GM10266 (cell line): ENCODE measurements around the gene NUP62.

Source experiments
- DNase-seq: peaks from one replicate; pipeline ENCODE4 v3.0.0; 2012; ENCODE audit errors: extremely low spot score
- CTCF ChIP-seq: IDR thresholded peaks from 2 replicates; pipeline ENCODE4 v1.5.1; 2012; ENCODE audit warnings: mild to moderate bottlenecking, low read depth; ENCODE audit not compliant: control insufficient read depth, insufficient read depth; ENCODE audit errors: missing control alignments

The NUP62 gene

GRCh38 chr19:49873129-49873521, 56.2 kb downstream of the NUP62 start:
- TF ChIP-seq CTCF: no peak

GRCh38 chr19:49872245-49873128, 56.8 kb downstream of the NUP62 start:
- no peak for DNase-seq
- no peak for TF ChIP-seq CTCF

More at GRCh38 chr19:49873129-49873521, 56.2 kb downstream of the NUP62 start:
- DNase-seq: no peak

GRCh38 chr19:49871349-49871985, 57.8 kb downstream of the NUP62 start:
- no peak for DNase-seq
- no peak for TF ChIP-seq CTCF

GRCh38 chr19:49870309-49870901, 58.9 kb downstream of the NUP62 start:
- TF ChIP-seq CTCF: no peak
- no peak for DNase-seq

- DNase-seq: peak; percentile 93
- no peak for TF ChIP-seq CTCF
Measured at GRCh38 chr19:49869484-49870308, 59.6 kb downstream of the NUP62 start.

- DNase-seq: no peak
- no peak for TF ChIP-seq CTCF
Measured at GRCh38 chr19:49869009-49869483, 60.3 kb downstream of the NUP62 start.
